Measurements from ENCODE around the gene OR6C4.
"Not testable (repeated sequence)": the region's sequence is repeated elsewhere in the genome, so short reads cannot be mapped to it uniquely, and the experiment has no call there.

The OR6C4 gene

GRCh38 chr12:55570689-55571088 is 21.3 kb downstream of the OR6C4 start:
- not testable (repeated sequence) for H3K27ac ChIP-seq (replicated peaks); H3K27me3 ChIP-seq (ENCODE audit: insufficient read depth, poor library complexity, severe bottlenecking); H3K4me3 ChIP-seq (replicated peaks; ENCODE audit: insufficient read depth, low read length); DNase-seq (ENCODE audit: low read depth in 1 of 2, low spot score in 1 of 2)

GRCh38 chr12:55572168-55572567 is 22.8 kb downstream of the OR6C4 start, which contains the start of gene OR2AP1:
Gene OR2AP1, plus strand, starts transcription at chr12:55572468. Its CDS starts 1,947 bp downstream, at chr12:55574415.
- Histone ChIP-seq H3K27me3 (ENCODE audit: insufficient read depth, poor library complexity, severe bottlenecking) (no peaks in the 10 kb centered on the region), H3K4me3 (replicated peaks; ENCODE audit: insufficient read depth, low read length) (no peak within 1 kb of the TSS), H3K27ac (replicated peaks) (no peak within 1 kb of the TSS)
- TF ChIP-seq POLR2AphosphoS5 (IDR thresholded peaks at IDR 0.05; ENCODE audit: low read depth) (no peak), GABPA (IDR thresholded peaks at IDR 0.05; ENCODE audit: low read depth) (no peak), SPI1 (IDR thresholded peaks at IDR 0.05; ENCODE audit: borderline replicate concordance, low read depth) (no peak), REST (IDR thresholded peaks at IDR 0.05; ENCODE audit: insufficient replicate concordance, low read depth) (no peak), CTCF (IDR thresholded peaks at IDR 0.05; ENCODE audit: insufficient read depth, low read length) (no peak)
- DNase-seq (ENCODE audit: low read depth in 1 of 2, low spot score in 1 of 2): no peak

GRCh38 chr12:55582066-55582465 is 32.7 kb downstream of the OR6C4 start:
- H3K27ac ChIP-seq (replicated peaks): no peak overlapping the region
- no peak for TF ChIP-seq SPI1 (IDR thresholded peaks at IDR 0.05; ENCODE audit: borderline replicate concordance, low read depth)
- TF ChIP-seq POLR2AphosphoS5 (IDR thresholded peaks at IDR 0.05; ENCODE audit: low read depth): no peak
- TF ChIP-seq CTCF (IDR thresholded peaks at IDR 0.05; ENCODE audit: insufficient read depth, low read length): no peak
- TF ChIP-seq REST (IDR thresholded peaks at IDR 0.05; ENCODE audit: insufficient replicate concordance, low read depth): no peak
- no peak for TF ChIP-seq GABPA (IDR thresholded peaks at IDR 0.05; ENCODE audit: low read depth)
- DNase-seq (ENCODE audit: low read depth in 1 of 2, low spot score in 1 of 2): no peak
- H3K27me3 ChIP-seq (ENCODE audit: insufficient read depth, poor library complexity, severe bottlenecking): no peaks in the 10 kb centered on the region
- no peak overlapping the region for H3K4me3 ChIP-seq (replicated peaks; ENCODE audit: insufficient read depth, low read length)

- Histone ChIP-seq H3K27me3 (ENCODE audit: insufficient read depth, poor library complexity, severe bottlenecking) (no peaks in the 10 kb centered on the region), H3K27ac (replicated peaks) (no peak overlapping the region), H3K4me3 (replicated peaks; ENCODE audit: insufficient read depth, low read length) (no peak overlapping the region)
- DNase-seq (ENCODE audit: low read depth in 1 of 2, low spot score in 1 of 2): no peak
- TF ChIP-seq CTCF (IDR thresholded peaks at IDR 0.05; ENCODE audit: insufficient read depth, low read length) (no peak), REST (IDR thresholded peaks at IDR 0.05; ENCODE audit: insufficient replicate concordance, low read depth) (no peak)
Measured at GRCh38 chr12:55585817-55586216, 36.4 kb downstream of the OR6C4 start.

- not testable (repeated sequence) for DNase-seq (ENCODE audit: low read depth in 1 of 2, low spot score in 1 of 2); H3K4me3 ChIP-seq (replicated peaks; ENCODE audit: insufficient read depth, low read length); H3K27ac ChIP-seq (replicated peaks); H3K27me3 ChIP-seq (ENCODE audit: insufficient read depth, poor library complexity, severe bottlenecking)
Measured at GRCh38 chr12:55590152-55590551, 40.8 kb downstream of the OR6C4 start.

Data from HL-60 (cell line).